Immature natural killer cell (primary cell): ENCODE data around the gene MACROD2. TPM values are rescaled to one million over a fixed set of nuclear protein-coding genes. Genes with fewer than 3 reads are reported as not detected.
"Not testable (repeated sequence)": the region's sequence is repeated elsewhere in the genome, so short reads cannot be mapped to it uniquely, and the experiment has no call there.

ENCODE experiments used
- DNase-seq, 3 donors: peaks; one replicate each; pipeline ENCODE4 v3.0.0; 2022; ENCODE audit warnings: mixed read lengths in 1 of 3
- H3K27ac Mint-ChIP-seq, 6 donors: one replicate each; pipeline ENCODE4 v1.8.0; 2020; ENCODE audit warnings: mixed read lengths in 6 of 6, mild to moderate bottlenecking in 5 of 6, inconsistent platforms in 4 of 6, moderate library complexity in 3 of 6
- H3K27me3 Mint-ChIP-seq, 3 donors: one replicate each; pipeline ENCODE4 v1.8.0; 2020 to 2021; ENCODE audit warnings: low read depth in 3 of 3, mild to moderate bottlenecking in 3 of 3, mixed read lengths in 3 of 3, moderate library complexity in 3 of 3, inconsistent platforms in 1 of 3
- H3K36me3 Mint-ChIP-seq, 3 donors: one replicate each; pipeline ENCODE4 v1.8.0; 2020; ENCODE audit warnings: mixed read lengths in 3 of 3, inconsistent platforms in 2 of 3, mild to moderate bottlenecking in 2 of 3
- H3K4me1 Mint-ChIP-seq, 2 donors: one replicate each; pipeline ENCODE4 v1.8.0; 2020; ENCODE audit warnings: inconsistent platforms in 2 of 2, mild to moderate bottlenecking in 2 of 2, mixed read lengths in 2 of 2, moderate library complexity in 1 of 2
- H3K4me3 Mint-ChIP-seq, 5 donors: one replicate each; pipeline ENCODE4 v1.8.0; 2020; ENCODE audit warnings: mild to moderate bottlenecking in 5 of 5, mixed read lengths in 5 of 5, inconsistent platforms in 3 of 5, moderate library complexity in 3 of 5
- H3K9me3 Mint-ChIP-seq, 6 donors: one replicate each; pipeline ENCODE4 v1.8.0; 2020; ENCODE audit warnings: mild to moderate bottlenecking in 6 of 6, mixed read lengths in 6 of 6, inconsistent platforms in 4 of 6, moderate library complexity in 3 of 6
- polyA plus RNA-seq, 3 donors: library from polyadenylated mRNA; unstranded; fragments of 300-500 nt; fragmentation: Illumina TruSeq; gene quantifications; one replicate each; pipeline ENCODE4 v1.2.3, GENCODE V29; 2021

MACROD2 gene
- polyA plus RNA-seq, 3 donors from 2014 or later = not detected

- not testable (repeated sequence) for H3K27me3 Mint-ChIP-seq
Observed at GRCh38 chr20:15377603-15378002, 1382.3 kb downstream of the MACROD2 start.

GRCh38 chr20:15378151-15378550 is 1382.8 kb downstream of the MACROD2 start:
- H3K36me3 Mint-ChIP-seq = no peaks in the 10 kb centered on the region
- H3K27ac Mint-ChIP-seq = no peak overlapping the region
- no peak for DNase-seq
- no peaks in the 10 kb centered on the region for H3K4me1 Mint-ChIP-seq
- H3K9me3 Mint-ChIP-seq = peaks cover 2 to 19% (median 4%) of the 10 kb centered on the region in 6 donors
- no peaks in the 10 kb centered on the region for H3K27me3 Mint-ChIP-seq
- H3K4me3 Mint-ChIP-seq = no peak overlapping the region

More at GRCh38 chr20:15377603-15378002, 1382.3 kb downstream of the MACROD2 start:
- not testable (repeated sequence) for DNase-seq, H3K36me3 Mint-ChIP-seq, H3K4me1 Mint-ChIP-seq, H3K4me3 Mint-ChIP-seq, H3K27ac Mint-ChIP-seq
- H3K9me3 Mint-ChIP-seq = peaks cover 1 to 19% (median 5%) of the 10 kb centered on the region in 6 donors

DNA sequence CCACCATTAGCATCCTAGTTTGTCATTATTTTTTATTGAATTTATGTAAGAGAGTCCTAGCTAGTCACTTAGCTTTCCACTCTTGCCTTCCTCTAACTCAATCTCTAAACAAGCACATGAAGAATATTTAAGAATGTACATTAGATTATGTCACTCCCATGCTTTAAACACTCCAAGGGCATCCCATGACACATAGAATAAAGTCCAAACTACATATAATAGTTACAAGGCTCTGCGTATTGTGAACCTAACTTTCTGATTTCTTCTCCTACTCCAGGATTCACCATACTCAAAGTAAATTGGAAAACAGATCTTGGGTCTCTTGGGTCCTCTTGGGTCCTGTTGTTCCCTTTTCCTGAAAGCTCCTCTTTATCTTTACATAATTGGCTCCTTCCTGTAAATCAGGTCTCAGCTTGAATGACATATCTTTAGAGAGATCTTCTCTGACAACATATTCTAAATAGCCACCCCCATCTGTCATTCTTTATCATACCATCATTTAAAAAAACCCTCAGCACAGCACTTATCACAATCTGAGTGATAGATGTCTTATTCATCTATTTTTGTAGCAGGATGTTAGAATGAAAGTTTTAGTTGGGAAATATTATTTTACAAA is 1384.5 kb downstream of the MACROD2 start:
- no peak overlapping the region for H3K27ac Mint-ChIP-seq
- no peak for DNase-seq
- no peaks in the 10 kb centered on the region for H3K4me1 Mint-ChIP-seq
- H3K4me3 Mint-ChIP-seq = no peak overlapping the region
- H3K36me3 Mint-ChIP-seq = no peaks in the 10 kb centered on the region
- H3K27me3 Mint-ChIP-seq = no peaks in the 10 kb centered on the region
- peaks cover 2 to 14% (median 4%) of the 10 kb centered on the region in 6 donors for H3K9me3 Mint-ChIP-seq

DNA sequence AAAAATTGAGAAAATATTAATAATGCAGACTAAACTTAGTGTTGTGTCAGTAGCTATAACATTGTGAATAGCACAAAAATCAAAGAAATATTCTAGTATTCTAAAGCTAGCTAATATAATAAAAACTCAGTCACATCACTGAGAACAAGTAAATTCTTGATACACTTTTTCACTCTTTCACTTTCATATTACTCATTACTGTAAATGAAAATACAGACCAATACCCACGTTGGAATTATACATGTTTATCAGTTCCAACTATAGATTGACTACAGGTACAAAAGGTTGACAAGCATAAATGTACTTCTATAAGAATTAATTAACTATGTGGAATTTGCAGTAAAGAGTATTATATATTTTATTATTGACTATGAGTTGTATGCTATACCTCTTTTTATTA is 1385.5 kb downstream of the MACROD2 start:
- DNase-seq = no peak
- Mint-ChIP-seq H3K27me3 (no peaks in the 10 kb centered on the region), H3K4me1 (no peaks in the 10 kb centered on the region), H3K27ac (no peak overlapping the region), H3K9me3 (peaks cover 2 to 15% (median 5%) of the 10 kb centered on the region in 6 donors), H3K36me3 (no peaks in the 10 kb centered on the region), H3K4me3 (no peak overlapping the region)

- no peak for DNase-seq
- Mint-ChIP-seq H3K36me3 (peaks cover 0 to 3% (median 0%) of the 10 kb centered on the region in 3 donors), H3K27me3 (no peaks in the 10 kb centered on the region), H3K4me3 (no peak overlapping the region), H3K4me1 (no peaks in the 10 kb centered on the region), H3K27ac (no peak overlapping the region), H3K9me3 (peaks cover 0 to 33% (median 8%) of the 10 kb centered on the region in 6 donors)
Observed at GRCh38 chr20:15387228-15387627, 1391.9 kb downstream of the MACROD2 start.

- Mint-ChIP-seq H3K36me3 (no peaks in the 10 kb centered on the region), H3K4me1 (no peaks in the 10 kb centered on the region), H3K4me3 (no peak overlapping the region), H3K27me3 (peaks cover 0 to 4% (median 3%) of the 10 kb centered on the region in 3 donors), H3K27ac (no peak overlapping the region), H3K9me3 (peaks cover 0 to 25% (median 5%) of the 10 kb centered on the region in 6 donors)
- no peak for DNase-seq
Observed at GRCh38 chr20:15395457-15395856, 1400.1 kb downstream of the MACROD2 start.

GRCh38 chr20:15396026-15396425 is 1400.7 kb downstream of the MACROD2 start:
- no peak overlapping the region for H3K4me3 Mint-ChIP-seq
- peaks cover 0 to 4% (median 3%) of the 10 kb centered on the region in 3 donors for H3K27me3 Mint-ChIP-seq
- no peaks in the 10 kb centered on the region for H3K4me1 Mint-ChIP-seq
- H3K27ac Mint-ChIP-seq = no peak overlapping the region
- H3K36me3 Mint-ChIP-seq = no peaks in the 10 kb centered on the region
- DNase-seq = no peak
- H3K9me3 Mint-ChIP-seq = peaks cover 0 to 28% (median 6%) of the 10 kb centered on the region in 6 donors

DNA sequence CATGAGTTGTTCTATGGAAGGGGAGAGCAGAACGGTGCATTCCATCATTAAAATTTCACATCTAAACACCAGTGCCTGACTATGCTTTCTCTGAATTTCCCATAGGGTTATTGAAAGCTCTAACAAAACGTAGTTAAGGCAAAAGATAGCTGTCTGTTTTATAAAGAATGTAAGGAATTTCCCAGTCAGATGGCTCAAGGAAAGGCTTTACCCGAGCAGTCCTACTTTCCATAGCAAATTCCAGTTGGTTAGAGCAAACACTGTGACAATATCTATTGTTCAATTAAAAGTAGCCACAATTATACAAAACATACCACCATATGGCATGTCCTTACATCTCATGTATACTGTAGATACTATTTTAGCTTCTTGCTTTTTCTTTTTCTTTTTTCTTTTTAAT is 1401.6 kb downstream of the MACROD2 start:
- Mint-ChIP-seq H3K36me3 (peaks cover 0 to 2% (median 0%) of the 10 kb centered on the region in 3 donors), H3K4me1 (no peaks in the 10 kb centered on the region)

GRCh38 chr20:15399781-15400180 is 1404.5 kb downstream of the MACROD2 start:
- Mint-ChIP-seq H3K36me3 (peaks cover 0 to 4% (median 0%) of the 10 kb centered on the region in 3 donors), H3K27me3 (no peaks in the 10 kb centered on the region), H3K9me3 (peaks cover 7 to 37% (median 8%) of the 10 kb centered on the region in 6 donors), H3K27ac (no peak overlapping the region), H3K4me3 (no peak overlapping the region), H3K4me1 (no peaks in the 10 kb centered on the region)
- DNase-seq = no peak

More for the DNA sequence above, 1401.6 kb downstream of the MACROD2 start:
- Mint-ChIP-seq H3K27me3 (peaks cover 0 to 4% (median 3%) of the 10 kb centered on the region in 3 donors), H3K27ac (no peak overlapping the region), H3K4me3 (no peak overlapping the region), H3K9me3 (peaks cover 1 to 36% (median 7%) of the 10 kb centered on the region in 6 donors)
- DNase-seq = no peak

GRCh38 chr20:15406072-15406471 is 1410.8 kb downstream of the MACROD2 start:
- Mint-ChIP-seq H3K4me3 (no peak overlapping the region), H3K27ac (no peak overlapping the region), H3K9me3 (peaks cover 7 to 52% (median 14%) of the 10 kb centered on the region in 6 donors), H3K4me1 (no peaks in the 10 kb centered on the region), H3K36me3 (peaks cover 0 to 4% (median 0%) of the 10 kb centered on the region in 3 donors), H3K27me3 (peaks cover 0 to 1% (median 0%) of the 10 kb centered on the region in 3 donors)
- no peak for DNase-seq

DNA sequence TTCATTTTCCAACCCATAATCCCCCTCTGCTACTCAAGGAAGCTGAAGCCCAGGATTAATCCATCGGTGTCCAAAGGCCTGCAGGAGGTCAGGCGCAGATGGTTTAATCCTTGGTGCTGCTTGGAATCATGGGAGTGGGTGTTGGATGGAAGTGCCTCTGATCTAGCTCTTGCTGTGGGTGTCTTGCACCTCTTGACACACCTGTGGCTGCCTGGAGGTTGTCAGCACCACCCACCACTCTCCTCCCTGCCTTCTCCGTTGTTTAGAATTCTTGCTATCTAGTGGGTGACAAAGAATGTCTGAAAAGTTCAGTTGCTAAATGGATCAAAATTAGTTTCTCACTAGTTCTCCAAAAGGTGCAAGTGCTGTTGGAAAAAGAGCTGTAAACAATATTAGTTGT is 1416.5 kb downstream of the MACROD2 start:
- Mint-ChIP-seq H3K27ac (no peak overlapping the region), H3K4me1 (no peaks in the 10 kb centered on the region), H3K4me3 (no peak overlapping the region), H3K9me3 (peaks cover 2 to 38% (median 8%) of the 10 kb centered on the region in 6 donors), H3K27me3 (peaks cover 0 to 1% (median 0%) of the 10 kb centered on the region in 3 donors), H3K36me3 (no peaks in the 10 kb centered on the region)
- DNase-seq = no peak

DNA sequence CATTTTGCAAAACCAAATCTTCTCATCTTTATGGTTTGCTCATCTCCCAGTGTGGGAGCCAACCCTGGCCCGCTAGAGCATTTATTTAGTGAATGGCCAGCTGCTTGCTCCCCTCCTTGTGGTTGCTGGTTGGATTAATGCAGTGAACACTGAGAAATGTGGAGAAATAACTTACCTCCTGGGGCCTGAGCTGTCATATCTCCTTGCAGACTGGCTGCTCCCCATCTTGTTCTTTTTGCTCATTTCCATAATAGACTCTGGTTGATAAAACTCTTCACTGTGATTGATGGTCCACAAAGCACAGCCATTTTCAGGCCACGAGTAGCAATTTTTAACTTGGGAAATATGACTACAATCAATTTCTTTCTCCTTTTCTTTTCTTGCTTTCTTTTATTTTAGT is 1420.6 kb downstream of the MACROD2 start:
- no peak for DNase-seq
- Mint-ChIP-seq H3K27ac (no peak overlapping the region), H3K9me3 (peaks cover 2 to 31% (median 6%) of the 10 kb centered on the region in 6 donors), H3K27me3 (no peaks in the 10 kb centered on the region), H3K36me3 (no peaks in the 10 kb centered on the region), H3K4me3 (no peak overlapping the region), H3K4me1 (no peaks in the 10 kb centered on the region)

GRCh38 chr20:15419856-15420255 is 1424.5 kb downstream of the MACROD2 start:
- Mint-ChIP-seq H3K36me3 (no peaks in the 10 kb centered on the region), H3K4me1 (no peaks in the 10 kb centered on the region), H3K27me3 (no peaks in the 10 kb centered on the region), H3K4me3 (no peak overlapping the region), H3K27ac (no peak overlapping the region), H3K9me3 (peaks cover 0 to 38% (median 3%) of the 10 kb centered on the region in 6 donors)
- no peak for DNase-seq

DNA sequence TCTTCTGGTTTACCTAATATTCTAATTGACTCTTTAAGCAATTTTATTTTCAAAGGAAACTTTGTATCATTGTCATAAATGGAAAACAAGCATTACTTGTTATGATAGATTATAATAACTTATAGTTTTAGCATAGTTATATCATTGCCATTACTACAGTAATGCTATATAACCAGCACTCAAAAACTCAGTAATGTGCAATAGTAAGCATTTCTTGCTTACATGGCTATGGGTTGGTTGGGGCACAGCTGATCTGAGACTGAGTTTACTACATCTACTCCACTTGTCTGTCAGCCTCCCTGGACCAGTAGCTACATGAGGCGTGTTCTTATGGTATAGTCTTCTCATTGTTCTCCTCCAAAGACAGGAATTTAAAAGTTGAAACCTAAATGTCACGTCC is 1427.7 kb downstream of the MACROD2 start:
- no peaks in the 10 kb centered on the region for H3K36me3 Mint-ChIP-seq
- H3K4me1 Mint-ChIP-seq = no peaks in the 10 kb centered on the region
- H3K27ac Mint-ChIP-seq = no peak overlapping the region
- DNase-seq = no peak
- H3K4me3 Mint-ChIP-seq = no peak overlapping the region
- no peaks in the 10 kb centered on the region for H3K27me3 Mint-ChIP-seq
- H3K9me3 Mint-ChIP-seq = peaks cover 0 to 35% (median 9%) of the 10 kb centered on the region in 6 donors

- Mint-ChIP-seq H3K9me3 (peaks cover 2 to 21% (median 6%) of the 10 kb centered on the region in 6 donors), H3K27me3 (peaks cover 0 to 6% (median 2%) of the 10 kb centered on the region in 3 donors), H3K4me3 (no peak overlapping the region), H3K36me3 (peaks cover 0 to 3% (median 0%) of the 10 kb centered on the region in 3 donors), H3K27ac (no peak overlapping the region), H3K4me1 (no peaks in the 10 kb centered on the region)
- DNase-seq = no peak
Observed at GRCh38 chr20:15439551-15439950, 1444.2 kb downstream of the MACROD2 start.
